GM12892 (cell line): ENCODE measurements around the gene SLC6A17.

Experiments used
- DNase-seq: peaks from one replicate; pipeline ENCODE4 v3.0.0; 2011; ENCODE audit not compliant: insufficient read length
- FAIRE-seq: peaks from 2 replicates; lab custom pipeline; 2011; peaks lifted over from hg19 to GRCh38; lab: Jason Lieb, UNC
- POLR2A ChIP-seq: IDR thresholded peaks from 2 replicates; pipeline ENCODE4 v1.6.1; 2011; ENCODE audit warnings: low read depth, low read length, control low read depth
- POLR2AphosphoS5 ChIP-seq: IDR thresholded peaks from 2 replicates; pipeline ENCODE4 v1.6.1; 2011; ENCODE audit warnings: low read depth, low read length, control low read depth
- TAF1 ChIP-seq: IDR thresholded peaks from 2 replicates; pipeline ENCODE4 v1.6.1; 2011; ENCODE audit warnings: low read depth, mild to moderate bottlenecking, control low read depth, low read length, borderline replicate concordance

SLC6A17 gene

DNA sequence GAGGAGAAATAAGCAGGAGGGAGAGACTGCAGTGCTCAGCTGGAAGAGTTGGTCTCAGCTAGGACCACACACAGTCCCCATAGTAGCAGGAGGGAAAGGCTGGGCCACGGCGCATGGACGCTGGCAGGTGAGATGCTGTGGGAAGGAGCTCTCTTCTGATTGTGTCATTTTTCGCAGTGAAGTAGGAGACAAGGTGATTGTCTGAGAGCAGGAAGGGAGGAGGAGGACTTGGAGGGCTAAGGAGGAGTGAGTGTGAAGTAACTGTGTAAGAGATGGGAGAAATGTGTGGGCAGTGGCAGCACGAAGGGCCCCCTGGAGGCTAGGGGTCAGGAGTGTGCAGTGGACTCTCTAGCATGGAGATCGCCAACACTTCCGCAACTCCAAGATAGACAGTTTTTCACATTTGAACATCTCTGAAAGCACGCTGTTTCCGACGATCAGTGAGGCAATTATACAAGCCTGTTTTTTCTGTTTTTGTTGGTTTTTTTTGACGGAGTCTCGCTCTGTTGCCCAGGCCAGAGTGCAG, 33.4 kb downstream of the SLC6A17 start:
- TF ChIP-seq TAF1 (no peak), POLR2AphosphoS5 (no peak), POLR2A (no peak)
- no peak for DNase-seq
- no peak for FAIRE-seq

DNA sequence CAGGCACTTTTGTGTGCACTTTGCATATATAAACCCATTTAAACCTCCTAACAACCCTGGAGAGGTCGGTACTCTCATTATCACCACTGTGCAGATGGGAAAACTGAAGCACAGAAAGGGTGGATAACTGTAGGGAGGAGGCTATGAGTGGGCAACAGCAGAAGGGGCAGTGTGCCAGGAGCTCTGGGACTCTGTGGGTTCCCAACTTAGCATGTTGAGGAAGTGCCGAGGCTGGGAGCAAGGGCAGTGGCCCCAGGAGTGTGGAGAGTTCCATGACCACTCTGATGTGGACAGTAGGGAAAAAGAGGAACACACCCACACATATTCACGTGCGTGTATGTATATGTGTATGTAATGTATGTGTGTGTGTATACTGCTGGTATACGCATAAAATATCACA, 34.2 kb downstream of the SLC6A17 start:
- no peak for FAIRE-seq
- DNase-seq = no peak
- no peak for TF ChIP-seq POLR2AphosphoS5
- no peak for TF ChIP-seq POLR2A

DNA sequence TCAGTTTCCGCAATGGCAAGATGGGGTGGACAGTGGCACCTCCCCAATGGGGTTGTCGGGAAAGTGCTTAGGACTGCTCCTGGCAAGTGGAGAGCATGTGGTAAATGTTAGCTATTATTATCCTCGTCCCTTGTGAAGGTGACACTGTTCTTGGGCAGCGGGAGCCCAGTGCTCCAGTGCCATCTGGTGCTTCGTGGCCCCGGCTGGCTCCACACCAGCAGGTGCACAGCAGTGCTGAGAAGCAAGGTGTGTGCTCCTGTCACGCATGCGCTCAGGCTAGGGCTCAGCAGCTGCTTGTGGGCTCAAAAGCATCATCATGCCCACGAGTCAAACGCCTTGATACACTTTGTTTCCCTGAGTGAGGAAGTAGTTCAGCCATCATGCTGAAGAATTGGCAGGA, 34.9 kb downstream of the SLC6A17 start:
- DNase-seq = no peak
- TF ChIP-seq TAF1 (no peak), POLR2AphosphoS5 (no peak), POLR2A (no peak)
- FAIRE-seq = no peak

DNA sequence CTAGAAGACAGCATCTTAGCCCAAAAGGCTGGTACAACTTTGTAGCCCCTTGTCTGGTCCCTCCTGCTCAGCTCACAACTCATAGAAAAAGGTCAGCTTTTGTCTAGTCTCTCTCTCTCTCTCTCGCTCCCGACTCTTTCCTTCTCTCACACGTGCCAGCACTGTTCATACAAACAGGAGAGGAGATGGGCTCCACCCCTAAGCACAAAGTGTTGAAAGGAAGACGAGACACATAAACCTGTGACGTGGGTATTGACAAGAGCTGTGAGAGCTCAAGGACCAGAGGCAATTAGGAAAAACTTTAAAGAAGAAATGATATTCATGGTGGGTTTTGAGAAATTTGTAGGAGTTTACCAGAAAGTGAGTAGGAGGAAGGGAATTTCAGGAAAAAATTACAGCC, 36.3 kb downstream of the SLC6A17 start:
- no peak for FAIRE-seq
- TF ChIP-seq TAF1 = no peak
- no peak for DNase-seq

DNA sequence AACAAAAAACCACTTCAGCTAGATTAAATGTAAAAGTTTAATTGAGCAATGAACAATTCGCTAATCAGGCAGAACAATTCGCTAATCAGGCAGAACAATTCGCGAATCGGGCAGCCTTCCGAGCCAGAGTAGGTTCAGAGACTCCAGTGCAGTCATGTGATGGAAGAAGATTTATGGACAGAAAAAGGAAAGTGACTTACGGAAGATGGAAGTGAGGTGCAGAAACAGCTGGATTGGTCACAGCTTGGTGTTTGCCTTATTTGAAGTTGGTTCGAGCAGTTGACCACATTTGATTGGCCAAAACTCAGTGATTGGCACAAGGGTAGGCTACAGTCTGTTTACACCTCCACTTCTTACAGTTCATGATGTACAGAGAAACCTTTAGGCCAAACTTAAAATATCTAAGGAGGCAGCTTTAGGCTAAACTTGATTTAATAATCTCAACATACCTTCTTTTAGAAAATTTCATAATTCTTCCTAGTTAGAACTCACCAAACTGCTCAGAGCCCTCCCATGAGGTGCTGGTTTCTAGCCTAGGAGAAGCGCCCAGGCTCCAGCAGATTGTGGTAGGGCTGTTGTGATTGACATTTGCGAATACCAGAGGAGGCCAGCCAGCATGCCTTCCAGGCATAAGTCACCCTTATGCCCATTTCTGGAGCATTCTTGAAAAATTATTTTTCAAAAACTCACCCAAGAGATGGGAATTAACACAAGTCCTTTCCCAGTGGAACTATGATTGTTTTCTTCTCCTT, 37.0 kb downstream of the SLC6A17 start:
- FAIRE-seq = no peak
- no peak for TF ChIP-seq POLR2A
- TF ChIP-seq POLR2AphosphoS5 = no peak
- no peak for TF ChIP-seq TAF1
- DNase-seq = no peak

DNA sequence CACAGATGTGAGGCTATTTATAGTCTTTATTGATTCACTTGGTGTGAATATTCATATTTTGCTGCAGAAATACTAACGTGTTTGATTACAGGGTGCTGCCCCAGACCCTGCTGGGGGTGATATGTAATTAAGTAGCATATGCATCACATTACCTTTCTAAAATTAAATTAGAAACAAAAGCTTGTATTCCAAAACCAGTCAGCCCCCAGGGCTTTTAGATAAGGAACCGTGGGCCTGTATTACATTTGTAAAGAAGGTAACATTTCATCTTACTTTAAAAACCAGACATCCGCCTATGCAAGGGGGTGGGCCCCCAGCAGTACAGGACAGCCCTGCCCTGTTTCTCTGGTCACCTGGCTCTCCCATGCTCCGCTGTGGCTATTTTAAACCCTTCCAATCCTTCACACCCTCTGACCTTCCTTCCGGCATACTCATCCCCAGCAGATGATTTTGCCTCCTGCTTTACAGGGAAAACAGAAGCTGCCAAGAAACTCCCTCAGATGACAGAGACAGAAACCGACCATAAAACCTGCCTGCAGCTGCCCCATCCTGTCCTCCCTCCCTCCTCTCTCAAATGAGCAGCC, 37.8 kb downstream of the SLC6A17 start:
- TF ChIP-seq POLR2AphosphoS5 (no peak), POLR2A (no peak), TAF1 (no peak)
- FAIRE-seq (no peak), DNase-seq (no peak)

DNA sequence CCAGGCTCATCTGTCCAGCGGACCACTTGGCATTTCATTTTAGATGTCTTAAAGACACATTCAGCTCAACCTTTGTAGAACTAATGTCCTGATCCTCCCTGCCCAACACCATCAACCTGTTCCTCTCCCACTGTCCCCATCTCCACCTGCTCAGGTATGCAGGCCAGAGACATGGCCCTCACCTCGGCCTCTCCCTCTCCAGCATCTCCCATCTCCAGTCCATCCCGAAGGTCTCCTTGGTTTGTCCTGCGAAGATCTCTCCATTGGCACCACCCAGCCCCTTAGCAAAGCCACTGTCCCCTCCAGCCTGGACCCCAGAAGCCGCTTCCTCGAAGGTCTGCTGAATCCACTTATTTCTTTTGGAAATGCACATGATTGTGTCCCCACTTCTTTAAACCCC, 38.9 kb downstream of the SLC6A17 start:
- DNase-seq = no peak
- TF ChIP-seq POLR2AphosphoS5 = no peak
- TF ChIP-seq TAF1 = no peak
- no peak for TF ChIP-seq POLR2A
- FAIRE-seq = no peak

DNA sequence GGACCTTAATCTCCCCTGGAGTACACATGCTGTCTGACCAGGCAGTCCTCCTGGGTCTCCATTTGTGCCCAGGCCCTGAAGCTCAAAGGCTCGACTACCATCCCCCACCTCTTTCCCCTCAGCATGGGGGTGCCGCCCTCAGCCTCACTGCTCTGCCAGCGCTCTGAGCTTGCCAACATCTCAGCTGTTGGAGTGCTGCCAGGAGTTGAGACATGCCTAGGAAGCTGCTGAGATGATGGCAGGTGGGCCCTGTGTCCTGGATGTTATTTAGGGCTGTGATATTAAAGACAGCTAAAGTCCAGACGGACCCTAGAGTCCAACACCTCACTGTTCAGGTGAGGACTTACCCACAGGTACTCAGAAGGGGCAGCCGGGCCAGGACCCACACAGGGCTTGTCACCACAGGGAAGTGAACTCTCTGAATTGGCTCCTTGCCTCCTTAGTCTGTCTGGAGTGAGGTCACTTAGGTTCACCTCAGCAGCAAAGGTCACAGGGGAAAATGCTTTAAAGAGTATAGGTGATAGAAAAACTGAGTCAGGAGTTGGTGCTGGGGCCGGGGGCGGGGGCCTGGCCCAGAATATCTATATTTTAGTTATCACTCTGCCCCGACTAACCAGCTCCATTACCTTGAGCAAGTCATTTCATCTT, 40.1 kb downstream of the SLC6A17 start:
- DNase-seq = no peak
- no peak for TF ChIP-seq TAF1
- no peak for TF ChIP-seq POLR2AphosphoS5
- no peak for FAIRE-seq

DNA sequence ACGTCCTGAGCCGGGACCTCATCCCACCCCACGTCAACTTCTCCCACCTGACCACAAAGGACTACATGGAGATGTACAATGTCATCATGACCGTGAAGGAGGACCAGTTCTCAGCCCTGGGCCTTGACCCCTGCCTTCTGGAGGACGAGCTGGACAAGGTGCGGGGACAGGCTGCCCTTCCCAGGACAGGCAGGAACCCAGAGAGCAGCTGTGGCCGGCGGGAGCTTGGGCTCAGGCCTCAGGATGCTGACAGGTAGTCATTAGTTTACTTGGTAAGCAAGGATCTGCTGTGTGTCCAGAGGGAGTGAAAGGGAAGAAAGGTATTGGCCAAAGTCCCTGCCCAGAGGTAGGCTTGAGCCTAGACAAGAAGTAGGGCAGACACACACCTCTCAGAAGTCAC, 42.2 kb downstream of the SLC6A17 start:
- no peak for TF ChIP-seq POLR2AphosphoS5
- TF ChIP-seq POLR2A = no peak
- no peak for TF ChIP-seq TAF1
- FAIRE-seq (no peak), DNase-seq (no peak)

DNA sequence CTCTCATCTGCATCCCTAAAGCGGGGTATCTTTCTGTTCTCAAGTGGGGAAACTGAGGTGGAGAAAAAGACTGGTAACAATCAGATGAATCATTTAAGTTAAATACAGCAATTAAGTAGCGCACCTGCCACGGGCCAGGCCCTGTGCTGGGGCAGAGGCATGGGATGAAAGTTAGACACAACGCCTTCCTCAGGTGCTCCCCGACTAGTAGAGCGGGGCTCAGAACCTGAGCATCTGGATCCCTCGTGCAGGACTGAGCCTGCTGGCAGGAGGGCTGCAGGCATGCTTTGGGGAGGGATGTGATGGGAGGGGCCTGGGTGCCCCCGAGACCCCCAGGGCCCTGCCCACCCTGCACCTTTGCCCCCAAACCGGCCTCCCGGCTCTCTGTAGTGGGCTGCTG, 44.9 kb downstream of the SLC6A17 start:
- no peak for FAIRE-seq
- TF ChIP-seq POLR2A (no peak), TAF1 (no peak), POLR2AphosphoS5 (no peak)
- DNase-seq = no peak

DNA sequence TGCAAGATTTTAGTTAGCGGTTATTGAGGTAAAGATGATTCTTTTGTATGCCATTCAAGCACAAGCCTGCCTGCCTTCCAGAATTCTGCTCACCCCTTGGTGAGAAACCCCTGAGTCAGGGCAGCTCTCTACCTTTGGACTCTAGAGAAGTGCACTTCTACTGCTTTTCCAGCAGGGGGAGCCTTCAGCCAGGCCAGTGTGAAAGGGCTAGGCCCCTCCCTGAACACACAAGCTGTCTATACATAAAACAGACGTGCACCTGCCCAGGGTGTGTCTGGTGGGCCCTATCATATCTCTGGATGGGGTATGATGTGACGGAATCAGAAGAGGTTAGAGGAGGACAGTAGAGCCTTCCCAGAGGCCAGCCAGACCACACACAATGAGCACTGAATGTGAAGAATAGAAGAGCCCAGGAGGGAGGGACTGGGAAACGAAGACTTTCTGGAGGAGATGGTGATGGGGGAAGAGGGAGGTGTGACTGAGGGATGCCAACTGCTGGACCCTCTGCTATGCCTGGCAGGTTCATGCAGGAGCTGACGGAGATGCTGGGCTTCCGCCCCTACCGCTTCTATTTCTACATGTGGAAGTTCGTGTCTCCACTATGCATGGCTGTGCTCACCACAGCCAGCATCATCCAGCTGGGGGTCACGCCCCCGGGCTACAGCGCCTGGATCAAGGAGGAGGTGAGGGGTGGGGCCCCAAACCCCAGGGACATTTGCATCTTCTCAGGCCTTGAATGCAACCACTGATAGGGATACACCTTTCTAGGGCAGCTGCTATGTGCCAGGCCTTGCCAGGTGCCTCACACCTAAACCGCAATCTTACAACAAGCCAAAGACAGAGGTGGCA, 46.8 kb downstream of the SLC6A17 start:
- DNase-seq = peak; percentile 86
- FAIRE-seq = peak; percentile 66
- no peak for TF ChIP-seq TAF1
- no peak for TF ChIP-seq POLR2AphosphoS5
- TF ChIP-seq POLR2A = no peak
